Testis (tissue), 3 donors: ENCODE results near the gene GRM4. TPM values are rescaled to one million over a fixed set of nuclear protein-coding genes. Genes with fewer than 3 reads are reported as not detected.

Source experiments
- DNase-seq: peaks from one replicate; pipeline ENCODE4 v3.0.0-alpha.2; 2019
- H3K27ac ChIP-seq, 2 donors: fragments of 200-600 bp; sonication (generic); one replicate each; pipeline ENCODE4 v1.5.1; 2019
- H3K27me3 ChIP-seq: fragments of 200-600 bp; sonication (generic); one replicate; pipeline ENCODE4 v1.5.1; 2019
- H3K36me3 ChIP-seq: fragments of 200-600 bp; sonication (generic); one replicate; pipeline ENCODE4 v1.5.1; 2017; ENCODE audit warnings: low read depth; ENCODE audit errors: missing control alignments
- H3K4me1 ChIP-seq: fragments of 200-600 bp; sonication (generic); one replicate; pipeline ENCODE4 v1.5.1; 2019
- H3K4me3 ChIP-seq, 2 donors: fragments of 200-600 bp; sonication (generic); one replicate each; pipeline ENCODE4 v1.5.1; 2017 to 2019
- H3K9me3 ChIP-seq: fragments of 200-600 bp; sonication (generic); one replicate; pipeline ENCODE4 v1.5.1; 2017
- POLR2A ChIP-seq: fragments of 450-650 bp; IDR thresholded peaks from one replicate; pipeline ENCODE4 v1.6.1; 2017; ENCODE audit warnings: antibody characterized with exemption, mild to moderate bottlenecking, moderate library complexity
- WGBS, 2 donors: methylation state at CpG; one replicate each; pipeline ENCODE4 v1.1.5; 2018; 5-methylcytosine and 5-hydroxymethylcytosine counted together
- intact Hi-C: fragments of 100-400 bp; cut with DNase I; formaldehyde crosslinking; loops from one replicate; pipeline ENCODE4 v1.15.1; 2023; ENCODE audit warnings: low total_unique reads
- polyA plus RNA-seq: library from polyadenylated mRNA; stranded (reverse); fragments of 350-450 nt; fragmentation: Illumina TruSeq; extraction: RNeasy Lipid Tissue Mini Kit (QIAGEN cat#74804); gene quantifications from one replicate; pipeline ENCODE4 v1.2.3, GENCODE V29; 2014; ENCODE audit warnings: low read depth, low replicate concordance; ENCODE audit not compliant: insufficient read depth
- total RNA-seq, 2 donors: library from RNA; depleted of rRNA; stranded (reverse); fragments of >200 nt; gene quantifications; one replicate each; pipeline ENCODE4 v1.2.3, GENCODE V29; 2016
- TF ChIP-seq, protein P1 (sequence below), 3 experiments: fragments of 450-650 bp in 2 of 3; fragments of 200-600 bp in 1 of 3; sonication (generic) in 1 of 3; IDR thresholded peaks; one replicate each; pipeline ENCODE4 v1.5.1; 2016 to 2019; ENCODE audit warnings: antibody characterized with exemption in 3 of 3, mild to moderate bottlenecking in 2 of 3, moderate library complexity in 1 of 3

The GRM4 gene
- total and polyA plus RNA-seq, 3 donors from 2014 or later, result 1.6 to 3.5 (median 3.5) TPM

DNA sequence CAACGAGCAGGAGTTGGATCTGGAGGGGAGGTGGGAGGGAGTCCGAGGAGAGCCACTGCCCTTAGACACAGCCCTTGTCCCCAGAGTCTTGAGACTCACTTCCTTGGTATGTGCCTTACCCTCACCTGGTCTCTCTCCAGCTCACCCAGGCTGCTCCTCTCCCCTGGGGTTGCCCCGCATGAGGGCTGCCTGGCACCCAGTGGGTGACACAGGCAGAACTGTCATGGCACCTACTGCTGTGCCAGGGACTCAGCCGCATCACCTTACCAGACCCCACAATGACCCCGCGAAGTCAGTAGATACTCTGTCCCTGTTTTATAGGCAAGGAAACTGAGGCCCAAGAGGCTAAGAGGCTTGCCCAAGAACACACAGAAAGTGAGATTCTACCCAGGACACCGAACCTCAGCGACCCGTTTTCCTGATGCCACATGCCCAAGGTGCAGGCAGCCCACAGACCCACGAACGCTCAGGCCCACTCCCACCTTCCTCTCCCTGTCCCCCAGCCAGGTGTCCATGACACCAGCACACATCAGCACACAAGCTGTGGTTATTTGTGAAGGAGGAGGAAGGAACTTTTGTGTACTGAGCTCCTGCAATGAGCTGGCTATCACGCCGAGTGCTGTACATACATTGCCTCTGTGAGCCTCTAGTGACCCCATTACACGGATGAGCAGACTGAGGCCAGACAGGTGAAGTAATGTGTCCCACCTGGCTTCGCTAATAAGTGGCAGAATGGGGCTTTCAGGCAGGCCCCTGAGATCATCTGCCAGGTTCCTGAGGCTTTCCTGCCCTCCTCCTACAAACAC is 168.1 kb downstream of the GRM4 start:
- Histone ChIP-seq H3K9me3 (no peaks in the 10 kb centered on the region), H3K27me3 (no peaks in the 10 kb centered on the region), H3K36me3 (no peaks in the 10 kb centered on the region), H3K4me1 (no peaks in the 10 kb centered on the region), H3K27ac (no peak overlapping the region), H3K4me3 (no peak overlapping the region)
- TF ChIP-seq POLR2A, result no peak
- TF ChIP-seq, protein P1, sequence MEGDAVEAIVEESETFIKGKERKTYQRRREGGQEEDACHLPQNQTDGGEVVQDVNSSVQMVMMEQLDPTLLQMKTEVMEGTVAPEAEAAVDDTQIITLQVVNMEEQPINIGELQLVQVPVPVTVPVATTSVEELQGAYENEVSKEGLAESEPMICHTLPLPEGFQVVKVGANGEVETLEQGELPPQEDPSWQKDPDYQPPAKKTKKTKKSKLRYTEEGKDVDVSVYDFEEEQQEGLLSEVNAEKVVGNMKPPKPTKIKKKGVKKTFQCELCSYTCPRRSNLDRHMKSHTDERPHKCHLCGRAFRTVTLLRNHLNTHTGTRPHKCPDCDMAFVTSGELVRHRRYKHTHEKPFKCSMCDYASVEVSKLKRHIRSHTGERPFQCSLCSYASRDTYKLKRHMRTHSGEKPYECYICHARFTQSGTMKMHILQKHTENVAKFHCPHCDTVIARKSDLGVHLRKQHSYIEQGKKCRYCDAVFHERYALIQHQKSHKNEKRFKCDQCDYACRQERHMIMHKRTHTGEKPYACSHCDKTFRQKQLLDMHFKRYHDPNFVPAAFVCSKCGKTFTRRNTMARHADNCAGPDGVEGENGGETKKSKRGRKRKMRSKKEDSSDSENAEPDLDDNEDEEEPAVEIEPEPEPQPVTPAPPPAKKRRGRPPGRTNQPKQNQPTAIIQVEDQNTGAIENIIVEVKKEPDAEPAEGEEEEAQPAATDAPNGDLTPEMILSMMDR (IDR thresholded peaks at IDR 0.05), result no peak
- 88 to 89% methylated on average over 10 to 15 of the region's 15 CpGs for WGBS, 2 donors
- intact Hi-C loops, result no loop called here
- no peak for DNase-seq

DNA sequence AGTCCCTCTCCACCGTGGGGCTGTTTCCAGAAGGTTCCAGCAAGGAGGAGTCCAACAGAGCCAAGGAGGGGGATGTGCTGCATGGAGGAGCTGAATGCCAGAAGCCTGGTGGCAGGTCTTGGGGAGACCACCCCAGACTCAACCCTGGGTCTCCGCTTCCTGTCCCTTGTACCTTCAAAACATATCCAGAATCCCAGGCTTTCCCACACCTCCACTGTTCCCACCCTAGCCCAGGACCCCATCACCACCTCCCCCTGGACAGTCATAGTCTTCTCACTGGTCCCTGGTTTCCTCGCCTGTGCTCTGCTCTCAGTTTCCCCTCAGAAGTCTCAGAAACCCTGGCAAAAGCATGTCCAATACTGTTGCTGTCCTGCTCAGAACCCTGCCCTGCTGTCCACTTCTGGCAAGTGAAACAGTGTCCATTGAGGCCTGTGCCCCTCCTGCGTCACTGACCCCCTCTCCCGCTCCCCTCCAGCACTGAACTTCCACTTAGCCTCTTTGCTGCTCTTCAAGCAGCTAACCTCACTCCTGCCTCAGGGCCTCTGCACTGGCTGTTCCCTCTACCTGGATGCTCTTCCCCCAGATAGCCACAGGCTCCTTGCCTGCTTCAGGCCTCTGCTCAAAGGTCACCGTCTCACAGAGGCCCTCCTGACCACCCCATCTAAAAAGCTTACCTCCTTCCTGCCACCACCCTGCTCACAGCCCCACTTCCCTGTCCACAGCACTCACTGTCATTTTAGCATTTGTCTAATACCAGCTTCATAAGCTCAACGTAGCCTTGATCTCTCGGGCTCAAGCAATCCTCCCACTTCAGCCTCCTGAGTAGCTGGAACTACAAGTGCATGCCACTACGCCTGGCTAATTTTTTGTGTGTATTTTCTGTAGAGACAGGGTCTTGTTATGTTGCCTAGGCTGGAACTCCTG is 169.2 kb downstream of the GRM4 start:
- intact Hi-C loops, result no loop called here
- Histone ChIP-seq H3K9me3 (no peaks in the 10 kb centered on the region), H3K27me3 (no peaks in the 10 kb centered on the region), H3K27ac (no peak overlapping the region), H3K4me3 (no peak overlapping the region), H3K4me1 (no peaks in the 10 kb centered on the region), H3K36me3 (no peaks in the 10 kb centered on the region)
- TF ChIP-seq POLR2A, result no peak
- TF ChIP-seq, protein P1 (IDR thresholded peaks at IDR 0.05), result no peak
- 74 to 76% methylated on average over 8 to 9 of the region's 9 CpGs for WGBS, 2 donors
- DNase-seq, result no peak

DNA sequence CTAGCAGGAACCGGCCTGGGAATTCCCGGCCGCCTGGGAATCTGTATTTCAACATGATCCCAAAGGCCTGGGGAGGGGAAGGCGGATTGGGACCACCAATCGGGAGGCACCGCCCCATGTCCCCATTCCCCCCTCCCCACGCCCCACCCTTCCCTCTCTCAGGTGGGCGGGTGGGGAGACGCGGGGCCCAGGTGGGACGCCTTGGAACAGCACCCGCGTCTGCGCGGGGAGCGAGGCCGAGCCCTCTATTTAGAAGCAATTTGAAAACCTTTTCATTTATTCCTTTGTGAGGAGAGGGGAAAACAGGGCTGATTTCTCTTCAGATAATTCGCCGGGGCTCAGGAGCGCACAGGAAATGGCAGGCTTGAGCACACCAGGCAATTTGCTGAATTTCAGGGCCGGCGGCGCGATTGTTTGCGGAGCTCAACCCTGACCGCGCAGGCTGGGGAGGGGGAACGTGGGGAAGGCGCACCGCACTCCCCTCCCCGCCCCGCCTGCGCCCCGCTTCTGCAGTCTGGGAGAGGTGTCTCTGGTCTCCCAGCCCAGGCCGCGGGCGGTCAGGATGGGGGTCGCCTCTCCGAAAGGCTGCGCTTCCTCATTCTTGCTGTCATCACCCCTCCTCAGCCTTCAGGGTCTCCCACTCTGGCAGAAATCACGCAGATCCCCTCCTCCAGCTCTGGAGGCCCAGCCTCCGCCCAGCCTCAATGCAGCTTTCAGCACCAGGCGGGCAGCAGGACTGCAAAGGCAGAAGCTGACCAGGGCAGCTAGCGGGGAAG is 170.0 kb downstream of the GRM4 start:
- DNase-seq, result no peak
- no peaks in the 10 kb centered on the region for H3K36me3 ChIP-seq
- H3K27ac ChIP-seq, result no peak overlapping the region
- intact Hi-C loops, result no loop called here
- H3K4me3 ChIP-seq, result peak overlapping the region in 1 of 2 donors; percentile 41
- no peaks in the 10 kb centered on the region for H3K4me1 ChIP-seq
- H3K9me3 ChIP-seq, result no peaks in the 10 kb centered on the region
- 16 to 19% methylated on average over 40 to 44 of the region's 44 CpGs for WGBS, 2 donors
- TF ChIP-seq, protein P1 (IDR thresholded peaks at IDR 0.05), result no peak
- TF ChIP-seq POLR2A, result no peak
- H3K27me3 ChIP-seq, result no peaks in the 10 kb centered on the region

GRCh38 chr6:33974471-33974870 is 171.4 kb downstream of the GRM4 start:
- TF ChIP-seq, protein P1 (IDR thresholded peaks at IDR 0.05), result no peak
- no peak for TF ChIP-seq POLR2A
- intact Hi-C loops, result no loop called here
- 44 to 58% methylated on average over 2 of the region's 2 CpGs for WGBS, 2 donors
- no peaks in the 10 kb centered on the region for H3K9me3 ChIP-seq
- H3K4me1 ChIP-seq, result no peaks in the 10 kb centered on the region
- H3K4me3 ChIP-seq, result no peak overlapping the region
- DNase-seq, result no peak
- H3K27me3 ChIP-seq, result no peaks in the 10 kb centered on the region
- H3K36me3 ChIP-seq, result no peaks in the 10 kb centered on the region
- H3K27ac ChIP-seq, result no peak overlapping the region
